Bronchial epithelial cell (primary cell): ENCODE results near the gene CXCL12. TPM values are rescaled to one million over a fixed set of nuclear protein-coding genes. Genes with fewer than 3 reads are reported as not detected.

Experiments
- DNase-seq: peaks from one replicate; pipeline ENCODE4 v3.0.0-alpha.2; 2010; ENCODE audit warnings: low read depth
- FAIRE-seq: peaks from 2 replicates; lab custom pipeline; 2011; peaks lifted over from hg19 to GRCh38; lab: Jason Lieb, UNC
- H3K27me3 ChIP-seq: 2 replicates; pipeline ENCODE4 v1.5.1; 2011; ENCODE audit warnings: low read length; ENCODE audit not compliant: control insufficient read depth, insufficient read depth
- H3K36me3 ChIP-seq: 2 replicates; pipeline ENCODE4 v1.5.1; 2011; ENCODE audit warnings: low read length; ENCODE audit not compliant: control insufficient read depth, insufficient read depth
- H3K4me3 ChIP-seq: 2 replicates; pipeline ENCODE4 v1.5.1; 2011; ENCODE audit warnings: mild to moderate bottlenecking, low read depth, low read length, control low read depth
- CTCF ChIP-seq: IDR thresholded peaks from 2 replicates; pipeline ENCODE4 v1.5.1; 2011; ENCODE audit warnings: mild to moderate bottlenecking, moderate library complexity, low read length, control low read depth, inconsistent platforms; ENCODE audit not compliant: insufficient read depth, severe bottlenecking
- total RNA-seq: library from RNA; depleted of rRNA; stranded (reverse); fragments of >200 nt; gene quantifications from 2 replicates; pipeline ENCODE4 v1.2.1, GENCODE V29; 2014

CXCL12 gene
- total RNA-seq, 1 donor from 2014 or later, result 1.3 TPM

DNA sequence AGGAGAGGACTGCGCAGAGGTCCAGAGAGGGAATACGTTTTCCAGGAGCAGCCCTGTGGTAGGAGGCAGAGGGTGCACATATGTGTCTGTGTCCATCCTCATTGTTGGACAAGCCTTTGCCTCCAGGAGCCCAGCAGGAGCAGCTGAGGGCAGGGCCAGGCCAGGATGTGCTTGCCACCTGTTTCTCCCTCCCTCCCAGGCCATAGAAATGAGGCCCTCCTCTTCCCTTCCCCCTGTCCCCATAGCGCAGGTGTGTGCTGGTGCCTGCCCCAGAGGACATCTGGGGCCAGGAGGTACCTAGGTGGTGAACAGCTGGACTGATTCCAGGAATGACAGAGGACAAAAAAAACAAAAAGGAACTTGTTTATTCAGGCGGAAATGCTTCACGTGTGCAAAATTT, 10.5 kb upstream of the CXCL12 start:
- H3K27me3 ChIP-seq, result no peaks in the 10 kb centered on the region
- H3K4me3 ChIP-seq, result no peak overlapping the region
- no peak for FAIRE-seq
- TF ChIP-seq CTCF, result no peak
- no peaks in the 10 kb centered on the region for H3K36me3 ChIP-seq
- DNase-seq, result no peak

DNA sequence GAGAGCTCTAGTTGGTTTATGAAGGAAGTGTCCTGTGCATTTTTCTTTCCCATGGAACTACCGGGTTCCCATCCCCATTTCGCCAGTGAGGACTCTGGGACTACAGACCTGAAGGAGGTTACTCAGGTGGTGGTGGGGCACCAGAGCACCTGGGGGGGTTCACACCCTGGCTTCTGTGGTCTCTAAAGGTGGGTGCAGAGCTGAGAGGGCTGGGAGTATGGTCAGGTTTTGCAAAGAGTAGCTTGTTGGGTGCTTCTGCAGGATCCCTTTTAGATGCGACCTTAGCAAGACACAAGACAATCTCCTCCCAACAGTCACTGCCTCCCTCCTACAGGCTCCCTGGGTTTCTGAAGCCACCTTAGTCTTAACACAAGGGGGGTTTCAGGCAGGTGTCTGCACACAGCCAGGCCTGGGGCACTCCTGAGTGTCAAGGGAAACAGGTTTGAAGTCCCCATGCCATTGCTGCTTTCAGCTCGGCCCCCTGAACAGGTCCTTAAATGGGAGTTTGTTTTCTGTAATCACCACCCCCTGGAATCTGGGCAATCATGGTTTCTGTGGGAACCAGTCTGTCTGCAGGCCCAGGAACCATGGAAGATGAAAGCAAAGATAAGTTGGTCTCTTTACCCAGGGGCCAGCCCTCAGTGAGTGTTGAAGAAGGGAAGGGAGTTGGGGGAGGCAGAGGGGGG, 9.9 kb upstream of the CXCL12 start:
- no peaks in the 10 kb centered on the region for H3K36me3 ChIP-seq
- H3K4me3 ChIP-seq, result no peak overlapping the region
- H3K27me3 ChIP-seq, result no peaks in the 10 kb centered on the region
- no peak for TF ChIP-seq CTCF
- no peak for FAIRE-seq
- DNase-seq, result no peak

- no peak for TF ChIP-seq CTCF
- peak; percentile 62 for FAIRE-seq
- no peak for DNase-seq
- H3K36me3 ChIP-seq, result no peaks in the 10 kb centered on the region
- H3K4me3 ChIP-seq, result no peak overlapping the region
- no peaks in the 10 kb centered on the region for H3K27me3 ChIP-seq
These were observed 9.1 kb upstream of the CXCL12 start for GRCh38 chr10:44393834-44394547.

DNA sequence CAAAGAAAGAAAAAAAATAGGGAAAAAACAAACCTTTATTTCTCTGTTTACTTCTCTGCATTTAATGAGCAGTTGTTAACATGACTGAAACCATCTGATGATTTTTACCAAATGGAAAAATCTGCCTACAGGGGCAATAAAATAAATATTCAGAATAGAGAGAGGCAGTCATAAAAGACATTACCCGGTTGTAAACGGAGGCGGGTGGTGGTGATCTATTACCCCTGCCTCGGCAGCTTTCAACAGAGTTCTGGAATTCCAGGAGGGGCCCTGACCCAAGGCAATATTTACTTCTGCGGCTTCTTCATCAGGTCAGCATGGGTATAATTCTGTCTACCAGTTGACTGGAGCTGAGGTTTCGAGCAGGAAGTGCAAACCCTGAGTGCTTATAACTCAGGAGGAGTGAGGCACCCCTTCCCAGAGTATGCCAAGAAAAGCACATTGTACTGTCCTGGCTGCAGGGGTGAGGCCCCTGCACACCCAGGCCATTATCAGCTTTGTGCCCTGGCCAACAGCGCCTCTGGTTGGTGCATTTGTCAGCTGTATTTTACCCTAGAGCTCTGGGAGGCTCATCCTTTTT, 8.2 kb upstream of the CXCL12 start:
- H3K36me3 ChIP-seq, result no peaks in the 10 kb centered on the region
- no peak for DNase-seq
- no peaks in the 10 kb centered on the region for H3K27me3 ChIP-seq
- no peak for FAIRE-seq
- no peak overlapping the region for H3K4me3 ChIP-seq
- TF ChIP-seq CTCF, result no peak

DNA sequence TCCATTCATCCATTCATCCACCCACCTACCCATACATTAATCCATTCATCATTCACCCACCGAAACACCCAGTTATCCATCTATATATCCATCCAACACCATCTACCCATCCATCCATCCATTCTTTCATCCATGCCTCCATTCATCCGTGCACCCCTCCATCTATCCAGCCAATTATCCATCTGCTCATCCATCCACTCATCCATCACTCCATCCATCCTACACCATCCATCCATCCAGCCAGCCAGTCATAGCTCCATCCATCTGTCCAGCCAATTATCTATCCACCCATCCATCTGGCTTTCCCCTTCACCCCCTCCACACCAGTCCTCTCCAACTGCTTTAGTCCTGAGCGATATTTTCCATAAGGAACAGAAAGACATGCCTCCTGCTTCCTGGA, 7.5 kb upstream of the CXCL12 start:
- DNase-seq (no peak), FAIRE-seq (no peak)
- no peaks in the 10 kb centered on the region for H3K36me3 ChIP-seq
- no peaks in the 10 kb centered on the region for H3K27me3 ChIP-seq
- H3K4me3 ChIP-seq, result no peak overlapping the region
- no peak for TF ChIP-seq CTCF
